Measurements from ENCODE around the gene OR51V1.
"Not testable (repeated sequence)": the region's sequence is repeated elsewhere in the genome, so short reads cannot be mapped to it uniquely, and the experiment has no call there.

OR51V1 gene

DNA sequence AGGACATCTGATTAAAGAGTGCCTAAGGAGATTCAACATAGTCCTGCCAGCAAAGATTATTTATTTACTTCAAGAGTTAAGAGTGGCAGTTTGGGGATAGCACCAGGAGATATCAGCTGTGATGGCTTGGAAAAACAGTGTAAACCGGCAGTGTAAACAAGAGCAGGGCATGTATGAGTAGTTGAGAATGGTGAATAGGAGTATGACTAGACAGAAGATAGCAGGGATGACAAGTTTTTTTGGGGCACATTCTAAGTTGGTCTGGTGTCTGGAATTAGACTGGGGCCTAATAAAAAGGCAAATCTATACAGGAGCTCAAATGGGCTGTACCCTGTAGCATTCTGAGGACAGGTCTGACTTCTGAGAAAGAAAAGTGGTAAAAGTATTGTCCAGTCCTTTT is 39.4 kb downstream of the OR51V1 start:
- not testable (repeated sequence) for DNase-seq

DNA sequence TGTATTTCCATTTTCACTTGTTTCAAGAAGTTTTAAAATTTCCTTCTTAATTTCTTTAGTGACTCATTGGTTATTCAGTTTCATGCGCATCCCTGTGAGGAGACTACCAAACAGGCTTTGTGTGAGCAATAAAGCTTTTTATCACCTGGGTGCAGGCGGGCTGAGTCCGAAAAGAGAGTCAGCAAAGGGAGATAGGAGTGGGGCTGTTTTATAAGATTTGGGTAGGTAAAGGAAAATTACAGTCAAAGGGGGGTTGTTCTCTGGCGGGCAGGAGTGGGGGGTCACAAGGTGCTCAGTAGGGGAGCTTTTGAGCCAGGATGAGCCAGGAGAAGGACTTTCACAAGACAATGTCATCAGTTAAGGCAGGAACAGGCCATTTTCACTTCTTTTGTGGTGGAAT is 40.3 kb downstream of the OR51V1 start:
- DNase-seq: not testable (repeated sequence)

DNA sequence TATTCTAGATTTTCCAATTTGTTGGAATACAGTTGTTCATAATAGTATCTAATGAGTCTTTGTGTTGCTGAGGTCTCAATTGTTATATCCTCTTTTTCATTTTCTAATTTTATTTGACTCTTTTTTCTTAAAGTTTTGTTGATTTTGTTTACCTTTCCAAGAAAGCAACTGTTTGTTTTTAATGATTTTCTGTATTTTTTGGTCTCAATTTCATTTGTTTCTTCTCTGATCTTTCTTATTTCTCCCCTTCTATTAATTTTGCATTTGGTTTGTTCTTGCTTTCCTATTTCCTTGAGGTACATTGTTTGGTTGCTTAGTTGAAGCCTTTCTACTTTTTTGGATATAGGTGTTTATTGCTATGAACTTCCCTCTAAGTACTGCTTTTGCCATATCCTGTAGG is 40.7 kb downstream of the OR51V1 start:
- no peak for DNase-seq

DNA sequence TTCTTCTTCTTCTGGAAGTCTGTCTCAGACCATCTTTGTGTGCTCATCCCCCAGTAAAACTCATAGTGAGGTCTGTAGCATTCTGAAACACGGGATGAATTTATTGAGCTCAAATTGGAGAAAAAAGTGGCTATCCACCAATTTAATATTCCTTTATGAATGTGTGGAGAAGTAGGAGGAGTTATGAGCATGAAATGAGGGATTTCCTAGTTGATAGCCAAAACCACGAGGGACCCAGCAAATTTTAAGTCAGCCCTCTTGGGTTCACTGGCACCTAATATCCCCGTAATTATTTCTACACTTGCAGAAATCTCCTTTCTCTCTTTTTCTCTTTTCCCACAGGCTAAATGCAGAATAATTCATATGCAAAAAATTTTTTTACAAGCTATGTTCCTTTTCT is 45.8 kb downstream of the OR51V1 start, which contains the start of gene OR52A1:
TSS of gene OR52A1 (minus strand) at position 101 of the 400 bp plus-strand sequence. CDS start 2,388 bp downstream, outside the sequence.
- no peak for DNase-seq

DNA sequence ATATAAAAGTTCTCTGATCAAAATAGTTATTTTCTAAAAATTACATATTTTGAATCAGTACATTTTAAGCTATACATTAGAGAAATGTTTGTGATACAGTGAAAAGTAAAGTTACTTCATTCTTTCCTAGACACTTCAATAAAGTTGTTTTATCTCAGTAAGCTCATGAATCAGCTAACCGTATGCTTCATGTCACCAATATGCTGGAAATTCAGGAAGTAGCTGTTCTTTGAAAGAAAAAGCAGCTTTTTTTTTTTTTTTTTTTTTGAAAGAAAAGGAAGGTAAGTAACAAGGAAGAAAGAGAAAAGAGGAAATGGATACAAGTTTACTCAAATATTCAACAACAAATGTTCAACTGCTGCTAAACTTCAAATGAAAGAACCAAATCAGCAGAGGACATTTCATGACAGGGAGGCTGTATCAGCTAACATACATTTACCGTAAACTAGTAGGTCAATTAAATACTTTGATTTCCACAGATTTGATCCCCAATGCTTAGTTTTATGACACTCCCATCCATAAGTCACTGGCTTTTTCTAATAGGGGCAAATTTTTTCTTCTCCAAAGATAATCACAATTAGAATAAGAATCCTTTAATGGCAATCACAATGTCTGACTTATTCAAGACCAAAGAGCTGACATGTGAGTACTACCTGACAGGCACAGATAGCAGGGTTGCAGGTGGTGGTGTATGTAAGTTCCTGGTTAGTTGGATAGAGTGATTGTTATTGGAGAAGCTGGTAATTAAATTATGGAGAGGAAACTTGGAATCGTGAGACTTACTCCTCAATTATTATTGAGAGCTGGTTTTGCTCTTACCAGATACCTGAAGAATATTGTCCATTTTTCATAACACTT is 46.7 kb downstream of the OR51V1 start:
- no peak for DNase-seq

DNA sequence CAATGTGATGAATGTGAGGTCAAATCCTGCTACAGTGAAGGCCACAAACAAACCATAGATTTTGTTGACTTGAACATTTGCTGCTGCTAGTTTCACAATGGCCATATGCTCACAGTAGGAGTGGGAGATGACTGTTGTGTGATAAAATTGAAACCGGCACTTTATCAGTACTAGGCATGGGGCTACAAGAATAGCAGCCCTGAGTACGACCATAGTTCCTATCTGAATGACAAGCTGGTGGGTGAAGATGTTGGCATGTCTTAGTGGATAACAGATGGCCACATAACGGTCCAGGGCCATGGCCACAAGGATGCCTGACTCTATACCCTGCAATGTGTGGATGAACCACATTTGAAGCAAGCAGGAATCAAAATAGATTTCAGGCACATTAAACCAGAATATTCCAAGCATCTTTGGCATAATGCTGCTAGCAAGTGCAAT is 48.7 kb downstream of the OR51V1 start:
- DNase-seq: no peak
